ENCODE results near the gene NOMO2.
"Not testable (repeated sequence)": the region's sequence is repeated elsewhere in the genome, so short reads cannot be mapped to it uniquely, and the experiment has no call there.

- TF ChIP-seq CTCF, POLR2A (IDR thresholded peaks at IDR 0.05): not testable (repeated sequence)
Measured at GRCh38 chr16:18580396-18580795, 18.5 kb upstream of the NOMO2 start.

Measured in heart left ventricle (tissue), 13 donors.